Ishikawa (cell line): ENCODE measurements around the gene GATAD2A.

ENCODE experiments used
- CEBPB ChIP-seq: IDR thresholded peaks from 2 replicates; pipeline ENCODE4 v1.6.1; 2012
- CREB1 ChIP-seq: IDR thresholded peaks from 2 replicates; pipeline ENCODE4 v1.6.1; 2012; ENCODE audit warnings: low read depth
- EGR1 ChIP-seq: IDR thresholded peaks from 2 replicates; pipeline ENCODE4 v1.6.1; 2012
- EP300 ChIP-seq: IDR thresholded peaks from 2 replicates; pipeline ENCODE4 v1.6.1; 2012; ENCODE audit warnings: borderline replicate concordance
- FOXM1 ChIP-seq: IDR thresholded peaks from 2 replicates; pipeline ENCODE4 v1.6.1; 2012; ENCODE audit warnings: low read depth, borderline replicate concordance
- NFIC ChIP-seq: IDR thresholded peaks from 2 replicates; pipeline ENCODE4 v1.6.1; 2012
- RAD21 ChIP-seq: IDR thresholded peaks from 2 replicates; pipeline ENCODE4 v1.6.1; 2012; ENCODE audit warnings: low read depth
- TAF1 ChIP-seq: IDR thresholded peaks from 2 replicates; pipeline ENCODE4 v1.6.1; 2012; ENCODE audit warnings: low read depth, mild to moderate bottlenecking
- TCF12 ChIP-seq: IDR thresholded peaks from 2 replicates; pipeline ENCODE4 v1.6.1; 2012; ENCODE audit warnings: low read depth
- TEAD4 ChIP-seq: IDR thresholded peaks from 2 replicates; pipeline ENCODE4 v1.6.1; 2012
- USF1 ChIP-seq: IDR thresholded peaks from 2 replicates; pipeline ENCODE4 v1.6.1; 2012
- YY1 ChIP-seq: IDR thresholded peaks from 2 replicates; pipeline ENCODE4 v1.6.1; 2012; ENCODE audit warnings: low read depth
- ZBTB7A ChIP-seq: IDR thresholded peaks from 2 replicates; pipeline ENCODE4 v1.6.1; 2012; ENCODE audit warnings: low read depth
- TF ChIP-seq, protein P1 (sequence below): IDR thresholded peaks from 2 replicates; pipeline ENCODE4 v1.6.1; 2012
- TF ChIP-seq, protein P2 (sequence below): IDR thresholded peaks from 2 replicates; pipeline ENCODE4 v1.6.1; 2012; ENCODE audit warnings: low read depth, mild to moderate bottlenecking

GATAD2A gene

DNA sequence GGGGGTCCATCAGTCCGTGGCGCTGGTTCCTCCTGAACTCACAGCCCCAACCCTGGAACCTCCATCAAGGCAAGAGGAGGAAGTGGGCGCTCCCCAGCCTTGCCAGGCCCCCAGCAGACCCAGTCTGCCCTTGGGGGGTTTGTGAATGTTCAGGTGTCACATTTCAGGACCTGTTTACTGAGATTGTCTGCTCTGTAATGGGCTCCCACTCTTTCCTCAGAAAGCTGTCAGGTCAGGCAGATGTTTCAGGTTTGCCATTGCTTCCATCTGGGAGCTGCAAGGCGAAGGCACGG lies 80.5 kb downstream of the GATAD2A start:
- TF ChIP-seq, protein P1, sequence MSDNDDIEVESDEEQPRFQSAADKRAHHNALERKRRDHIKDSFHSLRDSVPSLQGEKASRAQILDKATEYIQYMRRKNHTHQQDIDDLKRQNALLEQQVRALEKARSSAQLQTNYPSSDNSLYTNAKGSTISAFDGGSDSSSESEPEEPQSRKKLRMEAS: no peak
- no peak for TF ChIP-seq ZBTB7A
- TF ChIP-seq, protein P2, sequence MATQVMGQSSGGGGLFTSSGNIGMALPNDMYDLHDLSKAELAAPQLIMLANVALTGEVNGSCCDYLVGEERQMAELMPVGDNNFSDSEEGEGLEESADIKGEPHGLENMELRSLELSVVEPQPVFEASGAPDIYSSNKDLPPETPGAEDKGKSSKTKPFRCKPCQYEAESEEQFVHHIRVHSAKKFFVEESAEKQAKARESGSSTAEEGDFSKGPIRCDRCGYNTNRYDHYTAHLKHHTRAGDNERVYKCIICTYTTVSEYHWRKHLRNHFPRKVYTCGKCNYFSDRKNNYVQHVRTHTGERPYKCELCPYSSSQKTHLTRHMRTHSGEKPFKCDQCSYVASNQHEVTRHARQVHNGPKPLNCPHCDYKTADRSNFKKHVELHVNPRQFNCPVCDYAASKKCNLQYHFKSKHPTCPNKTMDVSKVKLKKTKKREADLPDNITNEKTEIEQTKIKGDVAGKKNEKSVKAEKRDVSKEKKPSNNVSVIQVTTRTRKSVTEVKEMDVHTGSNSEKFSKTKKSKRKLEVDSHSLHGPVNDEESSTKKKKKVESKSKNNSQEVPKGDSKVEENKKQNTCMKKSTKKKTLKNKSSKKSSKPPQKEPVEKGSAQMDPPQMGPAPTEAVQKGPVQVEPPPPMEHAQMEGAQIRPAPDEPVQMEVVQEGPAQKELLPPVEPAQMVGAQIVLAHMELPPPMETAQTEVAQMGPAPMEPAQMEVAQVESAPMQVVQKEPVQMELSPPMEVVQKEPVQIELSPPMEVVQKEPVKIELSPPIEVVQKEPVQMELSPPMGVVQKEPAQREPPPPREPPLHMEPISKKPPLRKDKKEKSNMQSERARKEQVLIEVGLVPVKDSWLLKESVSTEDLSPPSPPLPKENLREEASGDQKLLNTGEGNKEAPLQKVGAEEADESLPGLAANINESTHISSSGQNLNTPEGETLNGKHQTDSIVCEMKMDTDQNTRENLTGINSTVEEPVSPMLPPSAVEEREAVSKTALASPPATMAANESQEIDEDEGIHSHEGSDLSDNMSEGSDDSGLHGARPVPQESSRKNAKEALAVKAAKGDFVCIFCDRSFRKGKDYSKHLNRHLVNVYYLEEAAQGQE: no peak
- no peak for TF ChIP-seq TCF12
- TF ChIP-seq YY1: no peak
- TF ChIP-seq RAD21: no peak
- TF ChIP-seq NFIC: no peak
- no peak for TF ChIP-seq FOXM1

DNA sequence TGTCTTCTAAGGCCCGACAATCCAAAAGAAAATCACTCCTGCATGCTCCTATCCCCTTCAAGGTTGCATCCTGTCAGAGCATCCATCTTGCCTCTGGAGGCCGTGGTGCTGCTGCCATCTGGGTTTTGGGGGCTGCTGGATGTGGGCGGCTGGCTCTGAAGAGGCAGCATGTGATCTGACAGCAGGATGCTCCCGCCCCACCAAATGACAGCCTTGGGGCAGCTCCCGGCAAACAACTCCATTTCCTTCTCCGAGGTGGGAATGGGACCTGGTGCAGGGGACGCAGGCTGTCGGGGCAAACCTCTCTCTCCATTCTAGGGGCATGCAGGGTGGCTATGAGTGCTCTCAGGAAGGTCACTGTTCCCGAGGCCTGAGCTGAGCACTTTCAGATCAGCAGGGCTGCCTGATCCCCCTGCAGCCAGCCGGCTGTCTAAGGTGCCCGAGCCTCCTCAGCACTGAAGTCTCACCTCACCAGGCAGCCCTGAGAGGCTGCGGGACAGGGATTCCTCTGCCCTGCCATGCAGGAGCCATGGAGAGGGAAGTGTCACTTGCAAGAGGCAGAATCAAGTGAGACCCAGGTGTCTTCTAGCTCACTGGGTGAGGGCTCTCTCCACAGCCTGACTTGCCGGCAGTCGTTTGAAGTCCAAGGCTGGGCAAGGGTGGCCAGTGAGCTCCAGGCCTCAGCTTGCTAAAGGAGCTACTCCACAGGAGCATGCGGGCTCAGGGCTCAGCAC lies 81.0 kb downstream of the GATAD2A start:
- TF ChIP-seq, protein P2: no peak
- no peak for TF ChIP-seq NFIC
- TF ChIP-seq YY1: no peak
- no peak for TF ChIP-seq TCF12
- TF ChIP-seq CEBPB: no peak
- no peak for TF ChIP-seq FOXM1
- TF ChIP-seq, protein P1: no peak
- TF ChIP-seq TAF1: no peak
- TF ChIP-seq TEAD4: no peak
- no peak for TF ChIP-seq ZBTB7A
- TF ChIP-seq CREB1: no peak
- no peak for TF ChIP-seq EP300
- no peak for TF ChIP-seq RAD21
- TF ChIP-seq USF1: no peak

DNA sequence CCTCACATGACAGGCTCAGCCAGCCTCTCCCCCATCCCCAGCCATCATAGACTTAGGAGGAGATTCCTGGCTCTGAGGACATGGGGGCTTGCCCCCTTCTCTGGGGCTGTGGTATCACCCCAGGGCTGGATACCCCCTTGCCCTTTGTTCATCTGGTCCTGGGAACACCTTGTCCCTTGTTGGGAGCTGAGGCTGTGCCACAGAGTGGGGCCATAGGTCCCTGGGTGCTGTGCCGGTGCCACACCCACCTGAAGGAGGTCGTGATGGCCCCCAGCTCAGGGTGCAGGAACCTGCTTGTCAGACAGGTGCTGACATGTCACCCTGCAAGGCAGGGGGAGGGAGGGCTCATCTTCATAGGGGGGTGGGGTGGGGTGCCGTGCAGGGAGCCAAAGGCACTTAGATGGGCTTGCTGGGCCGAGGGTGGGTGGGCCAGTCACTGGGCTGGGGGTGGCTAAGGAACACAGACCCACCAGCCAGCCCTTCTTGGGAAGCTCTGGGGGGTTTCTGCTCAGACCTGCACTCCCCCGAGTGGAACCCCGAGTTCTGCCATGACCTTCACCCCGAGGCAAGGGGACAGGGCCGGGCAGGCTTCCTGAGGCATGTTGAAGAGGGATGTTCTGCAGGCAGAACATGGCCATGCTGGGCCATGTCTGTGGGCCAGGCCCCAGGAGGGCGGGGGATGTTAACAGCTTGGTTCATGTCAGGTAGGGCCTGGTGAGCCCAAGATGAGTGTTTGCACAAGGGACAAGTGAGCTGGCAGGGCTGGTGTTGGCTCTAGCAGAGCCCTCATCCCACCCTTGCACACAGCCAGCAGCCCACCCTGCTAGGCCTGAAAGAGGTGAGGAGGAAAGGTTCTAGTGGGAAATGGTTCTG lies 81.8 kb downstream of the GATAD2A start:
- TF ChIP-seq TEAD4: no peak
- TF ChIP-seq EP300: no peak
- TF ChIP-seq, protein P1: no peak
- TF ChIP-seq TCF12: no peak
- TF ChIP-seq, protein P2: no peak
- no peak for TF ChIP-seq NFIC
- no peak for TF ChIP-seq FOXM1
- TF ChIP-seq RAD21: no peak
- TF ChIP-seq CREB1: no peak

DNA sequence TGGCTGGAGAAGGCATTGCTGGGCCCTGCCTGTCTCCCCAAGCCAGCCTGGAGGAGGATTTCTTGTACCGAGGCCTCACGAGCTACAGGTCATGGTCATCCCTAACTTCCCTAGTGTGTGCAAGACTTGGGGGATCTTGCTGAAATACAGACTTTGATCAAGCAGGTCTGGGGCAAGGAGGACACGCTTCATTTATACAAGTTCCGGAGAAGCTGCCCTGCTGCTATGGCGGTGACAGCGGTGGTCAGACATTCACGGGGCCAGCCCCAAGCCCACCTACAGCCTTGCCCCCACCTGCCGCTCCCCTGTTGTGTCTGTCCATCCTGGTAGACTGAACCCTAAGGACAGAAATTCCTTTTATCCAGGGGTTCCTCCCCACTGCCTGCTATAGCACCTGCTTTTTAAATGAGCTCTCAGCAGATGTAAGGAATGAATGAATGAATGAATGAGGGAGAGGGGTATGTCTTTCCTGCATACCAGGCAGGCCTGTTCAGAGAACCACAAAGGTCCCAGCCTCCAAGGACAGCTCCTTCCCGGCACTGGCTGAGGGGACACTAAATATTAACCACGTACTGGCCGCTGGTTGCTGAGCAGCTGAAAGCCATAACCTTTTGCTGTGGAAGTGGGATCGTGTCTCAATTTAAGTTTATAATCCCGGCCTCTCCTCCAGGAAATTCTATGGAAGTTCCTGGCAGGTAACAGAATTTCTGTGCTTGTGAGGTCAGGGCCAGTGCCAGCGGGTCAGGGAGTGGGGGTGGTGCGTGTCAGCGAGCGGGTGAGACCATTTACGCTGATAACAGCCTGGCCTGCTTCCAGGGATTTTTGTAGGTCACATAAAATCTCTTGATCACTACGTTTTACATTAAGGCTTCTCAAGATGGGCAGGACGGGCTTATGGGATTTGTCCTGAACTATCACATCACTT lies 82.7 kb downstream of the GATAD2A start:
- TF ChIP-seq ZBTB7A: no peak
- no peak for TF ChIP-seq YY1
- TF ChIP-seq NFIC: no peak
- no peak for TF ChIP-seq TAF1
- no peak for TF ChIP-seq TCF12
- no peak for TF ChIP-seq EP300
- no peak for TF ChIP-seq EGR1
- TF ChIP-seq USF1: no peak
- no peak for TF ChIP-seq TEAD4
- TF ChIP-seq, protein P1: no peak
- TF ChIP-seq CREB1: no peak
- no peak for TF ChIP-seq RAD21
- TF ChIP-seq, protein P2: no peak
- no peak for TF ChIP-seq CEBPB
- no peak for TF ChIP-seq FOXM1
